HG03571 (cell line): ENCODE measurements around the gene WASF1.

Experiments
- ATAC-seq: cut with Tn5 transposase; IDR thresholded peaks from one replicate; pipeline ENCODE4 v1.9.1; 2021; ENCODE audit not compliant: unreplicated experiment

Gene WASF1

GRCh38 chr6:110179406-110180227 is at the start of gene WASF1:
Gene WASF1, minus strand, starts transcription at chr6:110179670. Its CDS starts 52,069 bp downstream, at chr6:110127601.
- ATAC-seq, result peak; percentile 82

- no peak for ATAC-seq
Measured at GRCh38 chr6:110226261-110226660, 46.8 kb upstream of the WASF1 start.

GRCh38 chr6:110221738-110222137 is 42.3 kb upstream of the WASF1 start:
- ATAC-seq, result no peak

GRCh38 chr6:110217266-110217665 is 37.8 kb upstream of the WASF1 start:
- ATAC-seq, result no peak

- ATAC-seq, result no peak
Measured at GRCh38 chr6:110216140-110216539, 36.7 kb upstream of the WASF1 start.

- no peak for ATAC-seq
Measured at GRCh38 chr6:110214338-110214737, 34.9 kb upstream of the WASF1 start.

GRCh38 chr6:110211753-110212152 is 32.3 kb upstream of the WASF1 start:
- ATAC-seq, result no peak

- ATAC-seq, result no peak
Measured at GRCh38 chr6:110207652-110208051, 28.2 kb upstream of the WASF1 start.

- ATAC-seq, result no peak
Measured at GRCh38 chr6:110201151-110201884, 21.8 kb upstream of the WASF1 start.

- no peak for ATAC-seq
Measured at GRCh38 chr6:110198561-110198960, 19.1 kb upstream of the WASF1 start.

GRCh38 chr6:110196874-110197273 is 17.4 kb upstream of the WASF1 start:
- ATAC-seq, result no peak

- no peak for ATAC-seq
Measured at GRCh38 chr6:110195639-110196038, 16.2 kb upstream of the WASF1 start.

GRCh38 chr6:110191477-110191876 is 12.0 kb upstream of the WASF1 start:
- no peak for ATAC-seq

- ATAC-seq, result no peak
Measured at GRCh38 chr6:110190726-110191125, 11.3 kb upstream of the WASF1 start.

- ATAC-seq, result no peak
Measured at GRCh38 chr6:110188791-110189190, 9.3 kb upstream of the WASF1 start.

- peak; percentile 54 for ATAC-seq
Measured at GRCh38 chr6:110185879-110186278, 6.4 kb upstream of the WASF1 start.

- ATAC-seq, result no peak
Measured at GRCh38 chr6:110183292-110183885, 3.9 kb upstream of the WASF1 start.

GRCh38 chr6:110181131-110182030 is 1.9 kb upstream of the WASF1 start:
- ATAC-seq, result no peak

- ATAC-seq, result peak; percentile 45
Measured at GRCh38 chr6:110180228-110181008, 948 bp upstream of the WASF1 start, which contains the start of gene CDC40. Gene CDC40, plus strand, starts transcription at chr6:110180427. Its CDS starts 18 bp downstream, at chr6:110180445.
